Gastroesophageal sphincter (tissue), 3 donors: ENCODE results near the gene KIAA1755.

Source experiments
- EP300 ChIP-seq: sonication (generic); formaldehyde crosslinking; IDR thresholded peaks from one replicate; pipeline ENCODE4 v1.6.1; 2017; ENCODE audit warnings: antibody characterized with exemption, mild to moderate bottlenecking
- POLR2A ChIP-seq, 2 donors: fragments of 450-650 bp; IDR thresholded peaks; one replicate each; pipeline ENCODE4 v1.6.1; 2017; ENCODE audit warnings: antibody characterized with exemption in 2 of 2, mild to moderate bottlenecking in 2 of 2, moderate library complexity in 1 of 2
- TF ChIP-seq, protein P1 (sequence below), 4 experiments: fragments of 200-600 bp in 2 of 4; fragments of 450-650 bp in 2 of 4; sonication (generic) in 1 of 4; IDR thresholded peaks; one replicate each; pipeline ENCODE4 v1.5.1; 2017 to 2019; ENCODE audit warnings: antibody characterized with exemption in 4 of 4, mild to moderate bottlenecking in 2 of 4, moderate library complexity in 2 of 4

DNA sequence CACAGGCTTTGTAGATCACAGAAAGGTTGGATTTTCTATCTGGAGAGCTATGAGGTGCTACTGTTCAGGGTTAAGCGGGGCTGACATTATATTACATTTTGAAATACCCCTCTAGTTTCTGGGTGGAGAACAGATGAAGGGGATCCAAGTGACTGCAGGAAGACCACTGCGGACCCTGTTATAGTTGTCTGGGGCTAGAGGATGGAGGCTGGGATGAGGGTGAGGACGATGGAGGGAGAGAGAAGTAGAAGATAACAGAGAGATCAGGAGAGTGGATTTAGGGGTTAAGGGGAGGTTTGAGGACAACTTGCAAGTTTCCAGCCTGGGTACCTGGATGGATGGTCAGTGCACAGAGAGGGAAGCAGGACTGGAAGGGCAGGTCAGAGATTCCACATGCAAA is 52.0 kb downstream of the KIAA1755 start:
- TF ChIP-seq, protein P1, sequence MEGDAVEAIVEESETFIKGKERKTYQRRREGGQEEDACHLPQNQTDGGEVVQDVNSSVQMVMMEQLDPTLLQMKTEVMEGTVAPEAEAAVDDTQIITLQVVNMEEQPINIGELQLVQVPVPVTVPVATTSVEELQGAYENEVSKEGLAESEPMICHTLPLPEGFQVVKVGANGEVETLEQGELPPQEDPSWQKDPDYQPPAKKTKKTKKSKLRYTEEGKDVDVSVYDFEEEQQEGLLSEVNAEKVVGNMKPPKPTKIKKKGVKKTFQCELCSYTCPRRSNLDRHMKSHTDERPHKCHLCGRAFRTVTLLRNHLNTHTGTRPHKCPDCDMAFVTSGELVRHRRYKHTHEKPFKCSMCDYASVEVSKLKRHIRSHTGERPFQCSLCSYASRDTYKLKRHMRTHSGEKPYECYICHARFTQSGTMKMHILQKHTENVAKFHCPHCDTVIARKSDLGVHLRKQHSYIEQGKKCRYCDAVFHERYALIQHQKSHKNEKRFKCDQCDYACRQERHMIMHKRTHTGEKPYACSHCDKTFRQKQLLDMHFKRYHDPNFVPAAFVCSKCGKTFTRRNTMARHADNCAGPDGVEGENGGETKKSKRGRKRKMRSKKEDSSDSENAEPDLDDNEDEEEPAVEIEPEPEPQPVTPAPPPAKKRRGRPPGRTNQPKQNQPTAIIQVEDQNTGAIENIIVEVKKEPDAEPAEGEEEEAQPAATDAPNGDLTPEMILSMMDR (IDR thresholded peaks at IDR 0.05) = no peak
- TF ChIP-seq POLR2A (IDR thresholded peaks at IDR 0.05) = no peak
- no peak for TF ChIP-seq EP300
